ENCODE measurements around the gene ATP2C1.
A peak's percentile ranks its signal among the peaks of the same experiment; 100 is the strongest.

ATP2C1 gene

DNA sequence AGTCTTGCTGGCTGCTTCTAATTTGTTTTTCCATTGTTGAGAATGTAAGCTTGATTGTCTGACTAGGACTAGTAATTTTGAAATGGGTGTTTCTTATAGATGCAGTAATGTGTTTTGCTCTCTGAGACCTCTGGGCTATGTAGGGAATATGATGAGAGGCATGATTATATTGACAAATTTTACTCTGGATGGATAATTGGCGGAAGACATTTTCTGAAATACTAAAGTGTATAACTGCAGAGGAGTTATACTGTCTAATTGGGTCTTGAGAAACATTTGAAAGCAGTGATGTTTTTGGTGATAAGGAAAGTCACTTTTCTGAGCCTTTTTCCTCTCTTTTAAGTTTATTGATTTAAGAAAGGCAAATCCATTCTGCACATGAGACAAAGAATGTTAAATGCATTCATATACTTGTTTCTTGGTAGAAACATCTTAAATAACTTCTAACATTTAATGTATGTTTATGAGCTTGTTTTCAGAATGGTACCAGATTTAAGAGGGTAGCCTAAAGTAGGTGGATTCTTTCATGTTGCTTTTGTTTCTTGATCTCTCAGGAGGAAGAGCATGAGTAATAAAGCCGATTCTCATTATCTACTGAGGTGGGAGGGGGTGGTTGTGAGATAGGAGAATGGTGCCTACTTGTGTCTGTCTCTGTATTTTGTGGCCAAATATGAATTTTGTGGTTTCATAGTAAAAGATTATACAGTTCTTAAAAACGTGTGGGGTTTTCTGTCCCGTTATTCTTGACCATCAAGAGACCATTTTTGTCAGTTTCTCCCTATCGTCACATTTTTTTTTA lies 2.0 kb downstream of the ATP2C1 start:
- no peak for DNase-seq

DNA sequence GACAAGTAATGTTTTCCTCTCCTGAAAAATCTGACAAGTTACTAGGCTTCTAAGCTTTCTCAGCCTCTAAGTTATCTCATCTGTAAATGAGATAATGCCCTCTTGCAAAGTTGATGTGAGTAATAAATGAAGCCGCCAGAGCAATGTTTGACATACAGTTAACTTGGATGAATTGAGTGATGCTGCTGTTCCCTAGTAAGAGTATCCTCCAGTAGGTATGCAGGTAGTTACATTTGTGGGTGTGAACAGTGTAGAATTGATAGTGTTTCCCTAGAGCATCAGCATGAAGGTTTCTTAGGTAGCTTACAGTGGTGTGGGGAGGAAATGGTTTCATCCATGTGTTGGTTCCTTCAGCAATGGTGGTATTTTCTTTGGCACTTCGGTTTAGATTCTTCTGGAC lies 3.4 kb downstream of the ATP2C1 start:
- no peak for DNase-seq

DNA sequence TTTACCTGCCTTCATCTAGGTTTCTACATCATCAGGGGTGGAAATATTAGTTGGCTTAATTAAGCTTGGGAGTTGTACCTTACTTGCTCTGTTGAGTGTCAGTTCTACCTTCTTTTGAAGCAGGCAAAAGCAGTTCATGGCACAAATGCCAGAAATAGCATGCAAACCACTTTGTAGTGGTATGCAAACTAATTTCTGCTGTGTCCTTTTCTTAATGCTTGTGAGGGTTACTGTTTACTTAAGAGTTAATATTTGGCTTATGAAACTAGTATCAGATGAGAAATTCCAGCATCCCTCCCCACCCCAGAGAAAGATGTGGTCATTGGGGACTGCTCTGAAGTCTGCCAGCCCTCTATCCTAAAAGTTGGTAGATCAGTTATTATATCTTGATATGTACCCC lies 7.1 kb downstream of the ATP2C1 start:
- DNase-seq: no peak

DNA sequence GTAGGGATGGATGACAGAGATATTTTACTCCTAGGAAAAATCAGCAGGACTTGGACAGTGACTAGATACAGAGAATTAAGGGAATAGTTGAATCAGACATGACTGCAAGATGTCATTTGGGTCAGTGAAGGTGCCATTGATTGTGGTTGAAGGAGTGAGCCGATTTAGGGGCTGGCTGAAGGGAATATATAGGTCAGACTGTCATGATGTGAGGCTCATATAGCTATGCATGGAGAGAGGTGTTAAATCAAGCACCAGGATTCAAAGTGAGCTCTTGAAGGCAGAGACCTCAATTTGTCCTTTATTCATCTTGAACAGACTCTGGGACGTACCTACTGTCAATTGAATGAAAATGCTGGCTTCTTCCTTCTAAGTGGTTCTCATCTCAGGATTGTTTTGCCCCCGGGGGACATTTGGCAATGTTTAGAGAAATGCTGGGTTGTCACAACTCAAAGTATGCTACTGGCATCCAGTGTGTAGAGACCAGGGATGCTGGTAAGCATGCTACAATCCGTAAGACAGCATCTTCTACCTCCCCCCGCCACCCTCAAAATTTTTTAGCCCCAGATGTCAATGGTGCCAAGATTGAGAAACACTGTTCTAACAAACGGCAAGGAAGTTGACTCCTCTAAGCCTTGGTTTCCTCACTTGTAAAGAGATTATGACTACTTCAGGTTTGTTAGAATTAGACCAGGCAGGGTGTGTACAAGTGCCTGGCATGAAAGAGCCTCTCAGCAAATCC lies 7.8 kb downstream of the ATP2C1 start:
- DNase-seq: no peak

DNA sequence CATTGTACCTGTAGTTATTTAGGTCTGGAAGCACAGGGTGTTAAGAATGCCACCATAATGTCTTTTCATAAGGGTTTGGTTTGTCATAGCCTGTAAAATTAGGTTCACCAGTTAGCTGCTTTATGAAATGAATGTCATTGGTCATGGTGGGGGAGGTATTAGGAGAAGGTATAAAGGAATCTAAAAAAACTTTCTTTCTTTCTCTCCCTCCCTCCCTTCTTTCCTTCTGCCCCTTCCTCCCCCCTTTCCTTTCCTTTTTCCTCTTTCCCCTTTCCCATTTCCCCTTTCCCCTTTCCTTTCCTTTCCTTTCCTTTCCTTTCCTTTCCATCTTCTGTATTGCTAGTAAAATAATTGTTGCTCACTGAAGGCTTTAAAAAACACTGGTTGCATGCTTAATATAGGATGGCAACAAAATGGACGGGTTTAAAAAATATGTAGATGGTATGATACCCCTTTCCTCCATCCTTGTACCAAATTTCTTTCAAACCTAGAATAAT lies 9.6 kb downstream of the ATP2C1 start:
- no peak for DNase-seq

DNA sequence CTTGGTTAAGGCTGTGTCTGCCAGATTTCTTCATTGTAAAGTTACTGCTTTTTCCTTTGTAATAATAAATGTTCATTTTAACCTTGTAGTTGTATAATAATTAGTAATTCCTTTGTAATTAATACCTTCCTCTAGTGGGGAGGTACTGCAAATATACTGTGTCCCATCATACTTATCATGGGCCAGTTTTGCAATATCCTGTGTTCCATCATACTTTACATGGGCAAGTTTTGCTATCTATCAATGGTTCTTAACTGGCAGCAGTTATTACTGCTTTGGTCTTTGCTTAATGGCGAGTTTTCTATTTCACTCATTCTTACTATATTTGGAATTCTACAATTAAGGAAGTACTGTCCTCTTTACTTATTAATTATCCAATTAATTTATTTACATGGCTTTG lies 10.6 kb downstream of the ATP2C1 start:
- no peak for DNase-seq

DNA sequence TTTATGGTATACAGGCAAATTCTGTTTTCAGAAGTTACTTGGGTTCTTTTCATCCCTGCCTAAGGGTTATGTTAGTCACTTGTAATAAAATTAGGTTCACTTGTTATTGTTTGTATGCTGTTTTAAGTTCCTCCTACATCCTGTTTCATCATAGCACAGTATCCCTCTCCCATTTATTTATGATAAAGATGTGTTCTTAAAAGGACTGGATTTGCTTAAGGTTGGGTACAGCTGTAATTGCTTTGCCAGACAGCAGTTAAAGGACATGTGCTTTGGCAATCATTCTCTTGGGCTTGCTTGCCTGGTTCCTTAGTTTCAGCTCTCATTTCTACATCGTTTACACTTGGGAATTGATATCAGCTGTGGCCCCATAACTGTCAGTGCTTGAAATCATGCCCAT lies 11.7 kb downstream of the ATP2C1 start:
- peak; percentile 29 for DNase-seq

DNA sequence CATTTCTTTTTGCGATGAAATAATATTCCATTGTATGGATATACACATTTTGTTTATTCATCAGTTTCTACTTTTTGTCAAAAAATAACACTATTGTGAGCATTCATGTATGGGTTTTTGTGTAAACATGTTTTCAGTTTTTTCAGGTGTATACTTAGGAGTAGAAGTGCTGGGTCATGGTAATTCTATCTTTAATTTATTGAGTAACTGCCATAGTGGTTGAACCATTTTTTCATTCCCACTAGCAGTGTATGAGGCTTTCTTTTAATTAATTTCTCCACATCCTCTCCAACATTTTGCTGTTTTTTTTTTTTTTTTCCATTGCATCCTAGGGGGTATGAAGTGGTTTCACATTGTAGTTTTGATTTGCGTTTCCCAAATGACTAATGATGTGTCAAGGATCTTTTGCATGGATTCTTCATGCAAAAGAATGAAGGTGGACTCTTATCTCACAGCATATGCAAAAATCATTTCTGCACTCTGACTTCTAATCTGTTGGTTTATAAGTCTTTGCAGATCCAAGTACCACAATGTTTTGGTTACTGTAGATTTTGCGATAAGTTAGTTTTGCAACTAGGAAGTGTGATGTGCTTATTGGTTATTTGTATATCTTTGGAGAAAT lies 12.6 kb downstream of the ATP2C1 start:
- DNase-seq: peak; percentile 35

DNA sequence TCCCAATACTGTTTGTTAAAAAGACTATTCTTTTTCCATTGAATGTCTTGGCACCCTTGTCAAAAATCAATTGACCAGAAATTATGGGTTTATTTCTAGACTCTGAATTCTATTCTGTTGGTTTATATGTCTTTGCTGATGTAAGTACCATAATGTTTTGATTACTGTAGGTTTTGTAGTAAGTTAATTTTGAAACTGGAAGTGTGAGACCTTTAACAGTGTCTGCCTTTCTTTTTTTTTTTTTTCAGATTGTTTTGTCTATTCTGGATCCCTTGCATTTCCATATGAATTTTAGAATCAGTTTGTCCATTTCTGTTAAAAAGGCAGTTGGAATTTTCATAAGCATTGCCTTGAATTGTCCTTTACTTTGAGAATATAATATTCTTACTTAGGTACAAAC lies 13.6 kb downstream of the ATP2C1 start:
- no peak for DNase-seq

DNA sequence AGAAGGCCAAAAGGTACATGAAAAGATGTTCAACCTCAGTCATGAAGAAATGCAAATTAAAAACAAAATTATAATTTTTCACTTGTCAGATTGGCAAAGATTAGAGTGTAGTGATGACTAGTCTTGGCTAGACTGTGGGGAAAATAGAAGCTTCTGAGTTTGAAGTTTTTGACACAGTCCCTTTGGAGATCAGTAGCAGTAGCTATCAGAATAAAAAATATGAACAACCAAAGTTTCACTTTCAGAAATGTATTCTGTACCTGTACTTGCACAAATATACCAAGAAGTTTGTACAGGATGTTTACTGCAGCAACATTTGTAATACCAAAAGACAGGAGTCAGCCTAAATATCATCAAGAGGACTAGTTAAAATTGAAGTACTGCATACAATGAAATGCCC lies 14.1 kb downstream of the ATP2C1 start:
- DNase-seq: no peak

DNA sequence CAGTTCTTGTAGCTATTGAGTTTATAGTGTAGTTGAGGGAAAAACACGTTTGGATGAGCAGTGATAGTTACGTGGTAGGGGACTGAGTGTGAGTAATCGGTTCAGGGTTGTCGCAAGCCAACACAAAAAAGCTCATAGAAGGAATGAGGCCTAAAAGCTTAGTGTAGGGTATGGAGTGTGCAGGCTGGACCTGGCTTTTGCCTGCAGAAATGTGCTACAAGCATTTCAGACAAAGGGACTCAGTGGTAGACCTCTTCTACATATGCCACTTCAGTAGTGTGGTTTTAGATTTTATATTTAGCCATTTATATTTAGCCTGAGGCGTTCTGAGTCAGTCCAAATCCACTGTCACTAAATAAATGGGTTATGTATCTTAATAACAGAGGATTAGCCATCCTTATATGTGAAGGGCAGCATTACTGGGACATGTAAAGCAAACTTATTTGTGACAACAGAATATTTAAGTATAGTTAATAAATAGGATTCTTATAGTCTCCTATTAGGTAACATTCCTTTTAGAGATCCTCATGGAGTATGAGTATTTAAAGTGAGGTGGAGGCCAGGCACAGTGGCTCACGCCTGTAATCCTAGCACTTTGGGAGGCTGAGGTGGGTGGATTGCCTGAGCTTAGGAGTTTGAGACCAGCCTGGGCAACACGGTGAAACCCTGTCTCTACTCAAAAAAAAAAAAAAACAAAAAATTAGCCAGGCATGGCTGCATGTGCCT lies 21.8 kb downstream of the ATP2C1 start:
- DNase-seq: no peak

DNA sequence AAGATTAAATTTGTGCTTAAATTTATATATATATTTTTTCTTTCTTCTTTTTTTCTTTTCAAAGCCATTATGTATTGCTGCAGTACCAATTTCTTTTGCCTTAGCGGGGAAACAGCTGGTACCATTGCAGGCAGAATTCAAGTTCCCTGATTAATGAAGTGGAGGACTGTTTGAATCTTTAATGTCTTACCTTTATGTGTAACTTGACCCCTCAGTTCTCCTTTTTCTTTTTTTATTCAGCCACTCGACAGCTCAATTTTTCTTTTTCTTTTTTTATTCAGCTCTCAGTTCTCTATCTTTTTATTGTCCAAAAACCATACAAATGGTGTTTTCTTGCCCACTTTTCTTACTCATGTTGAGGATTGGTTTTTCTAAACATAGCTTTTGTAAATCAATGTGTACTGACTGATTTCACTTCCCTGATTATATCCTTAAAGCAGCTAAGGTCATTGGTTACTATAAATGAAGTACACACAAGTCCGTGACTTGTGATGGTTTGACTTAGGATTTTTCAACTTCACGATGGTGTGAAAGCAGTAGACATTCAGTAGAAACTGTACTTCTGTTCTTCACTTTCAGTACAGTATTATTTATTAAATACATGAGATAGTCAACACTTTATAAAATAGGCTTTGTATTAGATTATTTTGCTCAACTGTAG lies 22.8 kb downstream of the ATP2C1 start:
- no peak for DNase-seq

DNA sequence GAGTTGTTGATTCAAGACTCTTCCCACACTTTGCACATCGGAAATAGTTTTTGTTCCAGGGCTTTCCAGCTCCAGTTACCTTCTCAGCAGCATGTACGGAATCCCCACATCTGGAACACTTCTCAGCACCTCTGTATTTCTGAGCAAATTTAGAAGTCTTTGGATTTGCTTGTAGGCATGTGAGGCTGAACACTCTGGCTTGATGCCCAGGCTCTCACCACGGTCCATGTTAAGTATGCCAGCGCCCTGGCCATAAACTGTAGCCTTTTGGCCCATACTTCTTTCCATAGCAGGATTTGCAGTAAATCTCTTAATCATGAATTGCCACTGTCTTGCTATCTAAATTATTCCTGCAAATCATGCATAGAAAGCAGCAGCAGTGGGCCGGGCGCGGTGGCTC lies 24.4 kb downstream of the ATP2C1 start:
- DNase-seq: no peak

DNA sequence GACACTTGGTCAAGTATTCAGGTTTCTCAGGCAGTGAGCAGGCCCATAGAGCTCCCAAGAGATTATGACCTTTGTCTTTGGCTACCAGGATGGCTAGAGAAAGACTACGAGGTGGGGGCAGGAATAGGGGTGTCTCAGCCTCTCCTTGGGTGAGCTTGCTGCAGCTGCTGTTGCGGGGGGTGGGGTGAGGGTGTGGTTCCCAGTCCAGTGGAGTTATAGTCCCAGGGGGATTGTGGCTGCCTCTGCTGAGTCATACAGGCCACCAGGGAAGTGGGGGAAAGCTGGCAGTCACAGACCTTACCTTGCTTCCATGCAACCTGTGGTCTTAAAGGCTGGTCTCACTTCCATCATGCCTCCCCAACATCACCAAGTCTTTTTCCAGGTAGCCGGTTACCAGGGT lies 31.7 kb downstream of the ATP2C1 start:
- peak; percentile 55 for DNase-seq

DNA sequence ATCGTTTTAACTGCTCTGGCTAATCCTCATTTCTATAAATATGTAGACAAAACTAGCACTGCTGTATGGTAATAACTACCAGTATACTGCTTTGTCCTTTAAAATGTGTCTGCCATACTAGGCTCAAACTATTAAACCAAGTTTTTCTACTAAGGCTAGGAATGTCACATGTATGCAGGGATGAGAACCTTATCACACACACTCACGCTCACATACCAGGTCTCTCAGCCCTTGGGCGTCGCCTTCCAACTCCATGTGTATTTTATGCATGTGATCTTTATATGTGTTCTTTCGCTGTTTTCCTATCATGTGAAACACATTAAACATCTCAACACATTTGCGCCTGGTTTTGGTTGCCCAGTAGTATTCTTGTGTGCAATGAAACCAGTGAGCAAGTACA lies 32.6 kb downstream of the ATP2C1 start:
- no peak for DNase-seq

DNA sequence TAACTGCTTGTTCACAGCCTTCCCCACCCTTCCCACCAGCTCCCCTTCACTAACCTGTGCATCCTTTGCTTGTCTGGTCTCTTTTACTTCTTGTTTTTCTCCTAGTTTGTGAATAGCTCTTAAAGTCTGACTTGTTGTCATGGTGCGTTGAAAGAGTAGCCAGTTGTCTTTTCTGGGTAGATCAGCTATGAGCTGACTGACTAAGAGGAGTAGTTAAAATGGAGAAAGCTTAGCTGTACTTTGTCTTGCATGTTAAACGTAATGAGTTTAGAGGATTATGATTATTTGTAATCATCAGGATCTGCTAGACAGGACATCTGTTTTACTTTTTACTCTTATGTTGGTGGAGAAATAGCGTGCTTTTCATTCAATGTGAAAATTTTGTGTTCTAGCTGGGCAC lies 35.9 kb downstream of the ATP2C1 start:
- no peak for DNase-seq

DNA sequence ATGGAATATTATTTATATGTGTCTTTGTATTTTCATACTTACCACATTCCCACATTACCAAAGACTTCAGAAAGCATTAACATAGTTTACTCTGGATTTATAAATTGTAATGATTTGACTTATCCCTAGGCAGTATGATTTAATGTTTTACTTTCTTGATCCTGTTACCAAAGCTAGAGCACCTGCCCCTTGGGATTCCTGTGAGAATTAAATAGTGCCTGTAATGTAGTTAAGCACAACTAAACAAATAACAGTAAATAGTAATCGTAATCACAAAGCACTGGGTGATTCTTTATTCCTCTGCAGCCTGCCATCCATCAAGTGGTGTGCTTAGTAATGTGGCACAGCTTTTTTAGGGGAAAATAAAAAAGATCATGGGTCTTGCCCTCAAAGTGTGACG lies 39.1 kb downstream of the ATP2C1 start:
- no peak for DNase-seq

DNA sequence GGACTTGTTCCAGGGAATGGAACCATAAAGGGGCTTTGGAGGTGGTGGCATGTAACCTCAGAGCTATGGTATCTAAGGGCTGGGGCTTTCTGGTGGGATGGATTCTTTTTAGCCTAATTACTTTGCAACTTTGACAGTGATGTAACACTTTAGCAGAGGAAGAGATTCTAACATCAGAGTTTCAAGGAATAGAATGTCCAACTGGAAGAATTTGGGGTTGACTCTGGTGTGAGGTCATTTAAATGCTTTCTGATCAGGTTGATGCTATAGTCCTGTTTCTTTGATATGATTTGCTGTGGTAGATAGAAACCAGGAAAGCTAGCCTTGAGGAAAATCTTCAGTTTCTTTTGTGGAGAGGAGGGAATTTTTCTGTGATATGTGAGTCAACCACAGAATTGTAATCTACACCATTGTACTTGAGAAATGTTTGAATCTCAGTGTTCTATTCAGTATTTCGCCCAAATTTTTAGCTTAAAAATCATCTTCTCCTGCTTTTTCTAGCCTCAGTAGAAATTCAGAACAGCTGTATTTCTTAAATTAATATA lies 40.0 kb downstream of the ATP2C1 start:
- peak; percentile 30 for DNase-seq

DNA sequence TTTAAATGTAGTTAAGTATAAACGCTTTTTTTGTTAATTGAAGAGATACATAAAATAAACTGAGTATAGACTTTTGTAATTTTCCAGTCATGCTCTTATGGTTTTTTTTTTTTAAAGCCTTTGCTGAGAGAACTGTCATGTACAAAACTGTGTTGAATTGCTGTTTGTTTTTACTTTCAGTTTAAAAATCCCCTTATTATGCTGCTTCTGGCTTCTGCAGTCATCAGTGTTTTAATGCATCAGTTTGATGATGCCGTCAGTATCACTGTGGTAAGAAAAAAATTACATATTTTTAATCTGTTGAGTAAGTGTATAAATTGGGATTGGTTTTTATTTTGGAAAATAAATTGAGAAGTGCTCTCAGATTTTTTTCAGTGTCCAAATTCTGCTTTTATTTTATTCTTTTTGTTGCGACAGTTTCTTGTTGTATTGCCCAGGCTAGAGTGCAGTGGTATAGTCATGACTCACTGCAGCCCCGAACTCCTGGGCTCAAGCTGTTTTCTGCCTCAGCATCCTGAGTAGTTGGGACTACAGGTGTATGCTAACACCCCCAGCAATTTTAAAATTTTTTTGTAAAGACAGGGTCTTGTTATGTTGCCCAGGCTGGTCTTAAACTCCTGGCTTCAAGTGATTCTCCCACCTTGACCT lies 40.7 kb downstream of the ATP2C1 start:
- peak; percentile 8 for DNase-seq

DNA sequence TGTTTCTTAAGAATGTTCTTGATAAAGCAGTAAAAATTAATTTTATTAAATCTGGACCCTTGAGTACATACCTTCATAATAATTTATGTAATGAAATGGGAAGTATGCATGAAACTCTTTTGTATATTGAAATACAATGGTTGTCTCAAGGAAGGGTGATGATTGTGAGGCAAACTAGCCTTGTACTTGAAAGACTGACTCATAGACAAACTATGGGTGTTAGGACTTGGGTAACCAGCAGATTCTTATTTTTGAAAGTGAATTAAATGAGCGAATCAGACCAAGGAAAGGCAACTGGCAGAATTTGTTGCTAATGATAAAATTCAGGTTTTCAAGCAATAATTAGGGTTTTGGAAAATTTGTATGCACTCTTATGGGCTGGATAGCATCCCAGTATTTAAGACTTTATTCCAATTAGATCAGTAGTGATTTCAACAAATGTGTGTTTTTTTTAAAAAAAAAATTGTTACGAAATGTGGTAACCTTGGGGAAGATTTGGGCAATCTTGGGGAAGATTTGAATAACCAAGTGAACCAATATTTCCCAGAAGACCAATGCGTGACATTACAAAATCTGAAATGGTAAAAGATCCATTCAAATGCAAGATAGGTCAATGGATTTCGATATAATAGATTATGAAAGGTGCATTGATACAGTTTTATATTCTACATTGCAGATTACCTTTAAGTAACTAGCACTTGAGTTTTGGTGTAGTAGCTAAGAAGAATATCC lies 42.0 kb downstream of the ATP2C1 start:
- DNase-seq: peak; percentile 60

DNA sequence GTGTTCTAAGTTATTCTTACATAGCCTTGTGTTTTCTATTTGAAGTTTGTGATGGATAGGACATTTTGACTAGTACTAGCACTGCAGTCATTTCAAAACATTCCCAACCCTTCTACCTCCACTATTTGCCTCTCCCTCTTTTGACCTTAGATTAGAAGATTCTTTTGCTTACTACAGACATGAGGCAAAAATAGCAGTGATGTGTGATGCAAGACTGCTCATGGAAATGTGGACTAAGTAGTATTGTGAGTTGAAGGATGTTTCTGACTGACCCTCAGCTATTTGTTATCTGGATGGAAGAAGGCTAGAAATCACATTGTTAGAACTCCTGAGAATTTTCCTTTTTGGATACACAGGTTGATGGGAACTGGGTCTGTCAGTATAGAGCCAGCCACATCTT lies 45.9 kb downstream of the ATP2C1 start:
- peak; percentile 20 for DNase-seq
